WTC11 (cell line): ENCODE data around the gene DNAH7. TPM values are rescaled to one million over a fixed set of nuclear protein-coding genes. Genes with fewer than 3 reads are reported as not detected.

Source experiments
- ATAC-seq: fragments of 200-7000 bp; cut with Tn5 transposase; 2 replicates; pipeline ENCODE4 v1.10.0; 2021; ENCODE audit warnings: mild to moderate bottlenecking, moderate library complexity
- CTCF ChIA-PET: fragments of 300-600 bp; sonication (Branson Sonifier 250); formaldehyde crosslinking; loops from one replicate; lab custom pipeline; 2021; ENCODE audit warnings: antibody characterized with exemption; lab: Charles Lee
- POLR2A ChIA-PET: fragments of 350-600 bp; sonication (Branson Sonifier 250); formaldehyde crosslinking; loops from one replicate; lab custom pipeline; 2021; ENCODE audit warnings: antibody characterized with exemption; lab: Charles Lee
- DNase-seq: peaks from one replicate; pipeline ENCODE4 v3.0.0; 2021; ENCODE audit warnings: low spot score
- H3K27ac Mint-ChIP-seq: 2 replicates; pipeline ENCODE4 v1.8.0; 2021; ENCODE audit warnings: mixed read lengths
- H3K27me3 Mint-ChIP-seq: 2 replicates; pipeline ENCODE4 v1.8.0; 2021; ENCODE audit warnings: low read depth, mild to moderate bottlenecking, moderate library complexity, mixed read lengths
- H3K36me3 Mint-ChIP-seq: 2 replicates; pipeline ENCODE4 v1.8.0; 2021; ENCODE audit warnings: mixed read lengths
- H3K4me1 Mint-ChIP-seq: 2 replicates; pipeline ENCODE4 v1.8.0; 2022; ENCODE audit warnings: mixed read lengths
- H3K4me3 Mint-ChIP-seq: 2 replicates; pipeline ENCODE4 v1.8.0; 2021; ENCODE audit warnings: mild to moderate bottlenecking, moderate library complexity, mixed read lengths
- H3K9me3 Mint-ChIP-seq: 2 replicates; pipeline ENCODE4 v1.8.0; 2021; ENCODE audit warnings: mixed read lengths
- CREM ChIP-seq: sonication (generic); formaldehyde crosslinking; IDR thresholded peaks from 2 replicates; pipeline ENCODE4 v1.8.1; 2022; ENCODE audit warnings: mild to moderate bottlenecking, missing genetic modification reagents, moderate library complexity
- ERG ChIP-seq: fragments of 250-450 bp; sonication (Bioruptor Pico); IDR thresholded peaks from 2 replicates; pipeline ENCODE4 v1.8.0; 2021; ENCODE audit warnings: mild to moderate bottlenecking
- ESRRA ChIP-seq: sonication (generic); formaldehyde crosslinking; IDR thresholded peaks from 2 replicates; pipeline ENCODE4 v1.8.1; 2022; ENCODE audit warnings: mild to moderate bottlenecking, missing genetic modification reagents, borderline replicate concordance
- ETV6 ChIP-seq: sonication (generic); formaldehyde crosslinking; IDR thresholded peaks from 2 replicates; pipeline ENCODE4 v1.8.1; 2022; ENCODE audit warnings: mild to moderate bottlenecking, missing genetic modification reagents
- FOXK1 ChIP-seq: sonication (generic); formaldehyde crosslinking; IDR thresholded peaks from 2 replicates; pipeline ENCODE4 v1.8.0; 2022; ENCODE audit warnings: mild to moderate bottlenecking, moderate library complexity, missing genetic modification reagents
- GTF2I ChIP-seq: fragments of 250-450 bp; sonication (Bioruptor Pico); conservative IDR thresholded peaks from 2 replicates; pipeline ENCODE4 v1.4.0; 2021; ENCODE audit warnings: mild to moderate bottlenecking
- IRF1 ChIP-seq: sonication (generic); formaldehyde crosslinking; IDR thresholded peaks from 2 replicates; pipeline ENCODE4 v1.8.0; 2023; ENCODE audit warnings: missing genetic modification reagents
- IRF2 ChIP-seq: sonication (generic); formaldehyde crosslinking; IDR thresholded peaks from 2 replicates; pipeline ENCODE4 v1.8.0; 2022; ENCODE audit warnings: low read depth, missing genetic modification reagents, borderline replicate concordance
- JUN ChIP-seq: sonication (generic); formaldehyde crosslinking; IDR thresholded peaks from 2 replicates; pipeline ENCODE4 v1.8.0; 2023; ENCODE audit warnings: mild to moderate bottlenecking, missing genetic modification reagents
- MXD4 ChIP-seq: fragments of 250-450 bp; sonication (Bioruptor Pico); IDR thresholded peaks from 2 replicates; pipeline ENCODE4 v1.8.0; 2021; ENCODE audit warnings: mild to moderate bottlenecking, moderate library complexity, borderline replicate concordance
- NFATC4 ChIP-seq: fragments of 250-450 bp; sonication (Bioruptor Pico); IDR thresholded peaks from 2 replicates; pipeline ENCODE4 v1.9.0; 2021; ENCODE audit warnings: mild to moderate bottlenecking
- NFE2L1 ChIP-seq: sonication (generic); formaldehyde crosslinking; IDR thresholded peaks from 2 replicates; pipeline ENCODE4 v1.8.1; 2023; ENCODE audit warnings: missing genetic modification reagents
- NFYB ChIP-seq: sonication (generic); formaldehyde crosslinking; conservative IDR thresholded peaks from 2 replicates; pipeline ENCODE4 v1.8.0; 2022; ENCODE audit warnings: low read depth, missing genetic modification reagents
- NR1H2 ChIP-seq: sonication (generic); formaldehyde crosslinking; IDR thresholded peaks from 2 replicates; pipeline ENCODE4 v1.9.0; 2021; ENCODE audit warnings: mild to moderate bottlenecking, moderate library complexity, missing genetic modification reagents
- NR2C2 ChIP-seq: sonication (generic); formaldehyde crosslinking; IDR thresholded peaks from 2 replicates; pipeline ENCODE4 v1.8.0; 2022; ENCODE audit warnings: mild to moderate bottlenecking, missing genetic modification reagents
- OVOL2 ChIP-seq: fragments of 250-450 bp; sonication (Bioruptor Pico); IDR thresholded peaks from 2 replicates; pipeline ENCODE4 v1.9.0; 2021; ENCODE audit warnings: mild to moderate bottlenecking, borderline replicate concordance
- RORB ChIP-seq: fragments of 250-450 bp; sonication (Bioruptor Pico); IDR thresholded peaks from 2 replicates; pipeline ENCODE4 v1.9.0; 2021; ENCODE audit warnings: mild to moderate bottlenecking
- SP1 ChIP-seq: sonication (generic); formaldehyde crosslinking; conservative IDR thresholded peaks from 2 replicates; pipeline ENCODE4 v1.8.1; 2022; ENCODE audit warnings: missing genetic modification reagents
- TCF7 ChIP-seq: sonication (generic); formaldehyde crosslinking; IDR thresholded peaks from 2 replicates; pipeline ENCODE4 v1.8.0; 2022; ENCODE audit warnings: mild to moderate bottlenecking, low read depth, missing genetic modification reagents, moderate library complexity
- ZBTB21 ChIP-seq: sonication (generic); formaldehyde crosslinking; IDR thresholded peaks from 2 replicates; pipeline ENCODE4 v1.8.1; 2023; ENCODE audit warnings: mild to moderate bottlenecking, missing genetic modification reagents, borderline replicate concordance
- ZNF317 ChIP-seq: sonication (generic); formaldehyde crosslinking; IDR thresholded peaks from 2 replicates; pipeline ENCODE4 v1.8.1; 2023; ENCODE audit warnings: low read depth, mild to moderate bottlenecking, moderate library complexity, missing genetic modification reagents, borderline replicate concordance
- ZNF532 ChIP-seq: fragments of 250-450 bp; sonication (Bioruptor Pico); IDR thresholded peaks from 2 replicates; pipeline ENCODE4 v1.9.0; 2021; ENCODE audit warnings: mild to moderate bottlenecking, borderline replicate concordance
- total RNA-seq: library from RNA; stranded (reverse); gene quantifications from 3 replicates; pipeline ENCODE4 v1.2.3, GENCODE V29; 2021
- TF ChIP-seq, protein P1 (sequence below): sonication (generic); formaldehyde crosslinking; IDR thresholded peaks from 2 replicates; pipeline ENCODE4 v1.8.1; 2023; ENCODE audit warnings: mild to moderate bottlenecking, missing genetic modification reagents, borderline replicate concordance

DNAH7 gene
- total RNA-seq, 1 experiment from 2014 or later = 0.04 TPM

- TF ChIP-seq GTF2I (CRISPR knock-in tag) (no peak), FOXK1 (CRISPR knock-in tag) (no peak), NFYB (no peak), ZBTB21 (CRISPR knock-in tag) (no peak)
These were observed 10.4 kb upstream of the DNAH7 start (continued) for GRCh38 chr2:196079052-196079451.

DNA sequence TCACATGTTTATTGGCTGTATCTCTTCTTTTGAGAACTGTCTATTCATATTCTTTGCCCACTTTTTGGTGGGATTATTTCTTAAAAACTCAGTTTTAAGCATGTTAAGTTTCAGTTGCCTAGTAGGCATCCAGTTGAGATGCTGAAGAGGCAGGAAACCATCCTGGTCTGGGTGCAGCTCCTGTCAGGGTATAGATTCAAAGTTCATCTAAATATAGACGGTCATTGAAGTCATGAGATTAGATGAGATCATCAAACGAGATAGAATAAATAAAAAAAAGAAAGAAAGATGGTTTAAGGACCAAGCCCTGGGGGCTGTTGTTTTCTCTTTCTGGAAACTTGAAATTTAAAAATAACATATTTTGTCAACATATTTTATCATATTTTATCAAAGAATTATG, 9.2 kb upstream of the DNAH7 start:
- Mint-ChIP-seq H3K4me3 (no peak overlapping the region), H3K9me3 (peaks cover 11% of the 10 kb centered on the region), H3K27me3 (no peaks in the 10 kb centered on the region; the same call in 1 of the 2 replicates), H3K36me3 (peaks cover 7% of the 10 kb centered on the region), H3K27ac (no peak overlapping the region), H3K4me1 (peaks cover 19% of the 10 kb centered on the region)
- DNase-seq (no peak), ATAC-seq (no peak)
- TF ChIP-seq ETV6 (no peak), JUN (CRISPR knock-in tag) (no peak), NFATC4 (no peak), CREM (CRISPR knock-in tag) (no peak), IRF1 (no peak), NR1H2 (CRISPR knock-in tag) (no peak), IRF2 (CRISPR knock-in tag) (no peak), OVOL2 (CRISPR knock-in tag) (no peak), NR2C2 (CRISPR knock-in tag) (no peak), FOXK1 (CRISPR knock-in tag) (no peak), ZNF532 (no peak)
- ChIA-PET POLR2A (interaction anchor here (0.6 kb wide), 2 partner anchors 67 to 188 kb away, joined by 3 to 4 read pairs; no protein-coding TSS in a partner anchor), CTCF (interaction anchor here (0.6 to 5.1 kb wide), 23 partner anchors 9 to 421 kb away, joined by 3 to 47 read pairs (median 5); partner anchors contain the start of genes DNAH7, SLC39A10 and STK17B)

- POLR2A ChIA-PET = interaction anchor here (0.5 kb wide), 1 partner anchor 36 kb away, joined by 3 read pairs; no protein-coding TSS in a partner anchor
- TF ChIP-seq MXD4 (CRISPR knock-in tag) (no peak), TCF7 (CRISPR knock-in tag) (no peak), ESRRA (no peak), SP1 (CRISPR knock-in tag) (no peak), NFE2L1 (no peak), ERG (CRISPR knock-in tag) (no peak), JUN (CRISPR knock-in tag) (no peak), RORB (no peak), IRF1 (no peak), ZNF317 (CRISPR knock-in tag) (no peak)
- TF ChIP-seq, protein P1, sequence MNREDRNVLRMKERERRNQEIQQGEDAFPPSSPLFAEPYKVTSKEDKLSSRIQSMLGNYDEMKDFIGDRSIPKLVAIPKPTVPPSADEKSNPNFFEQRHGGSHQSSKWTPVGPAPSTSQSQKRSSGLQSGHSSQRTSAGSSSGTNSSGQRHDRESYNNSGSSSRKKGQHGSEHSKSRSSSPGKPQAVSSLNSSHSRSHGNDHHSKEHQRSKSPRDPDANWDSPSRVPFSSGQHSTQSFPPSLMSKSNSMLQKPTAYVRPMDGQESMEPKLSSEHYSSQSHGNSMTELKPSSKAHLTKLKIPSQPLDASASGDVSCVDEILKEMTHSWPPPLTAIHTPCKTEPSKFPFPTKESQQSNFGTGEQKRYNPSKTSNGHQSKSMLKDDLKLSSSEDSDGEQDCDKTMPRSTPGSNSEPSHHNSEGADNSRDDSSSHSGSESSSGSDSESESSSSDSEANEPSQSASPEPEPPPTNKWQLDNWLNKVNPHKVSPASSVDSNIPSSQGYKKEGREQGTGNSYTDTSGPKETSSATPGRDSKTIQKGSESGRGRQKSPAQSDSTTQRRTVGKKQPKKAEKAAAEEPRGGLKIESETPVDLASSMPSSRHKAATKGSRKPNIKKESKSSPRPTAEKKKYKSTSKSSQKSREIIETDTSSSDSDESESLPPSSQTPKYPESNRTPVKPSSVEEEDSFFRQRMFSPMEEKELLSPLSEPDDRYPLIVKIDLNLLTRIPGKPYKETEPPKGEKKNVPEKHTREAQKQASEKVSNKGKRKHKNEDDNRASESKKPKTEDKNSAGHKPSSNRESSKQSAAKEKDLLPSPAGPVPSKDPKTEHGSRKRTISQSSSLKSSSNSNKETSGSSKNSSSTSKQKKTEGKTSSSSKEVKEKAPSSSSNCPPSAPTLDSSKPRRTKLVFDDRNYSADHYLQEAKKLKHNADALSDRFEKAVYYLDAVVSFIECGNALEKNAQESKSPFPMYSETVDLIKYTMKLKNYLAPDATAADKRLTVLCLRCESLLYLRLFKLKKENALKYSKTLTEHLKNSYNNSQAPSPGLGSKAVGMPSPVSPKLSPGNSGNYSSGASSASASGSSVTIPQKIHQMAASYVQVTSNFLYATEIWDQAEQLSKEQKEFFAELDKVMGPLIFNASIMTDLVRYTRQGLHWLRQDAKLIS (CRISPR knock-in tag) = no peak
These were observed 8.3 kb upstream of the DNAH7 start for GRCh38 chr2:196076778-196077568.

More at GRCh38 chr2:196076778-196077568, 8.3 kb upstream of the DNAH7 start:
- DNase-seq (no peak), ATAC-seq (peak; percentile 43)
- Mint-ChIP-seq H3K36me3 (no peaks in the 10 kb centered on the region), H3K9me3 (peaks cover 2% of the 10 kb centered on the region), H3K27ac (no peak overlapping the region), H3K4me1 (peaks cover 19% of the 10 kb centered on the region), H3K4me3 (no peak overlapping the region), H3K27me3 (no peaks in the 10 kb centered on the region)
- CTCF ChIA-PET = interaction anchor here (0.6 to 5.1 kb wide), 12 partner anchors 9 to 377 kb away, joined by 3 to 47 read pairs (median 6); partner anchors contain the start of genes DNAH7 and STK17B
